Neural crest cell (in vitro differentiated cells): ENCODE results near the gene TANC1. TPM values are rescaled to one million over a fixed set of nuclear protein-coding genes. Genes with fewer than 3 reads are reported as not detected.

Experiments
- DNase-seq: peaks from one replicate; pipeline ENCODE4 v3.0.0; 2021; ENCODE audit warnings: low read depth, mixed read lengths, low spot score
- H3K27ac Mint-ChIP-seq: one replicate; pipeline ENCODE4 v1.8.0; 2021; ENCODE audit warnings: mild to moderate bottlenecking, mixed read lengths; ENCODE audit not compliant: unreplicated experiment
- H3K27me3 Mint-ChIP-seq: 2 replicates; pipeline ENCODE4 v1.8.0; 2021; ENCODE audit warnings: low read depth, mild to moderate bottlenecking, mixed read lengths
- H3K36me3 Mint-ChIP-seq: 2 replicates; pipeline ENCODE4 v1.8.0; 2021; ENCODE audit warnings: low read depth, mild to moderate bottlenecking, mixed read lengths
- H3K4me1 Mint-ChIP-seq: 2 replicates; pipeline ENCODE4 v1.8.0; 2021; ENCODE audit warnings: mixed read lengths
- H3K4me3 Mint-ChIP-seq: one replicate; pipeline ENCODE4 v1.8.0; 2021; ENCODE audit warnings: mild to moderate bottlenecking, mixed read lengths
- H3K9me3 Mint-ChIP-seq: 2 replicates; pipeline ENCODE4 v1.8.0; 2021; ENCODE audit warnings: mixed read lengths
- CTCF ChIP-seq: fragments of 200-600 bp; sonication (generic); conservative IDR thresholded peaks from 2 replicates; pipeline ENCODE4 v1.5.0; 2021; ENCODE audit warnings: antibody characterized with exemption, mild to moderate bottlenecking
- total RNA-seq: library from RNA; stranded (reverse); gene quantifications from 2 replicates; pipeline ENCODE4 v1.2.1, GENCODE V29; 2021

TANC1 gene
- total RNA-seq, 1 donor from 2014 or later: 13.2 TPM

- no peaks in the 10 kb centered on the region for H3K9me3 Mint-ChIP-seq
- no peaks in the 10 kb centered on the region for H3K4me1 Mint-ChIP-seq
- no peak for TF ChIP-seq CTCF
- no peak for DNase-seq
- no peak overlapping the region for H3K4me3 Mint-ChIP-seq
- H3K27ac Mint-ChIP-seq: no peak overlapping the region
- H3K36me3 Mint-ChIP-seq: peaks cover 7% of the 10 kb centered on the region
- H3K27me3 Mint-ChIP-seq: no peaks in the 10 kb centered on the region
These were observed 296.7 kb downstream of the TANC1 start for GRCh38 chr2:159265171-159265576.

- peaks cover 11% of the 10 kb centered on the region for H3K36me3 Mint-ChIP-seq
- H3K4me3 Mint-ChIP-seq: no peak overlapping the region
- no peak for DNase-seq
- H3K4me1 Mint-ChIP-seq: no peaks in the 10 kb centered on the region
- H3K9me3 Mint-ChIP-seq: no peaks in the 10 kb centered on the region
- H3K27ac Mint-ChIP-seq: no peak overlapping the region
- no peaks in the 10 kb centered on the region for H3K27me3 Mint-ChIP-seq
- no peak for TF ChIP-seq CTCF
These were observed 298.1 kb downstream of the TANC1 start for GRCh38 chr2:159266554-159266953.

GRCh38 chr2:159267921-159268320, 299.5 kb downstream of the TANC1 start:
- H3K27ac Mint-ChIP-seq: no peak overlapping the region
- no peak for DNase-seq
- no peak overlapping the region for H3K4me3 Mint-ChIP-seq
- H3K9me3 Mint-ChIP-seq: no peaks in the 10 kb centered on the region
- TF ChIP-seq CTCF: no peak
- peaks cover 6% of the 10 kb centered on the region for H3K4me1 Mint-ChIP-seq
- no peaks in the 10 kb centered on the region for H3K27me3 Mint-ChIP-seq
- H3K36me3 Mint-ChIP-seq: peaks cover 9% of the 10 kb centered on the region

- Mint-ChIP-seq H3K9me3 (no peaks in the 10 kb centered on the region), H3K36me3 (peaks cover 9% of the 10 kb centered on the region), H3K4me1 (peaks cover 6% of the 10 kb centered on the region), H3K27me3 (no peaks in the 10 kb centered on the region), H3K27ac (no peak overlapping the region), H3K4me3 (no peak overlapping the region)
- TF ChIP-seq CTCF: no peak
- no peak for DNase-seq
These were observed 302.4 kb downstream of the TANC1 start for GRCh38 chr2:159270744-159271379.

- H3K27ac Mint-ChIP-seq: no peak overlapping the region
- peaks cover 6% of the 10 kb centered on the region for H3K4me1 Mint-ChIP-seq
- no peak overlapping the region for H3K4me3 Mint-ChIP-seq
- TF ChIP-seq CTCF: no peak
- H3K9me3 Mint-ChIP-seq: no peaks in the 10 kb centered on the region
- H3K27me3 Mint-ChIP-seq: no peaks in the 10 kb centered on the region
- H3K36me3 Mint-ChIP-seq: peaks cover 9% of the 10 kb centered on the region
- DNase-seq: no peak
These were observed 303.7 kb downstream of the TANC1 start for GRCh38 chr2:159272156-159272555.

- Mint-ChIP-seq H3K36me3 (peaks cover 8% of the 10 kb centered on the region), H3K4me1 (peaks cover 6% of the 10 kb centered on the region), H3K4me3 (no peak overlapping the region), H3K27ac (no peak overlapping the region), H3K9me3 (no peaks in the 10 kb centered on the region), H3K27me3 (no peaks in the 10 kb centered on the region)
- DNase-seq: no peak
- no peak for TF ChIP-seq CTCF
These were observed 306.7 kb downstream of the TANC1 start for GRCh38 chr2:159275111-159275510.
